K562 (cell line): ENCODE data around the gene HS3ST5. TPM values are rescaled to one million over a fixed set of nuclear protein-coding genes. Genes with fewer than 3 reads are reported as not detected.

Source experiments
- ATAC-seq: fragments of 200-7000 bp; cut with Tn5 transposase; 3 replicates; pipeline ENCODE4 v1.9.1; 2020; ENCODE audit warnings: moderate library complexity
- BruUV-seq: library from RNA; stranded (reverse); fragments of 400-500 nt; replicated peaks from 2 replicates; lab custom pipeline; 2021; lab: Mats Ljungman, UMichigan
- CTCF ChIA-PET: fragments of 300-600 bp; formaldehyde crosslinking; extraction: SDS; loops from one replicate; lab custom pipeline; 2021; ENCODE audit warnings: low intra/inter-chr PET ratio; lab: Yijun Ruan, JAX
- POLR2A ChIA-PET: fragments of 300-600, 350-650 bp; sonication (Branson Sonifier 250); formaldehyde crosslinking; extraction: SDS; loops from one replicate; lab custom pipeline; 2021; ENCODE audit warnings: antibody characterized with exemption, inconsistent platforms; lab: Yijun Ruan, JAX
- DNase-seq, 4 experiments: peaks; one replicate each; pipeline versions ENCODE4 v3.0.0 to v3.0.0-alpha.2; 2011 to 2018; ENCODE audit warnings: low spot score in 3 of 4, mixed read lengths in 3 of 4; ENCODE audit errors: extremely low read depth in 1 of 4
- FAIRE-seq: peaks from 2 replicates; lab custom pipeline; 2011; peaks lifted over from hg19 to GRCh38; lab: Jason Lieb, UNC
- H2AFZ ChIP-seq: 2 replicates; pipeline ENCODE4 v1.6.0; 2011; ENCODE audit warnings: low read depth, low read length, control low read depth, inconsistent platforms
- H3K27ac ChIP-seq: fragments of 200-600 bp; 3 replicates; pipeline ENCODE4 v1.8.0; 2011; ENCODE audit warnings: low read depth, mild to moderate bottlenecking, control low read depth, inconsistent platforms, low read length, moderate library complexity, mixed read lengths; ENCODE audit errors: extremely low read depth
- H3K27me3 ChIP-seq, 2 experiments: fragments of 300-600 bp in 1 of 2; 2 replicates in 1 of 2; 3 replicates in 1 of 2; pipeline versions ENCODE4 v1.6.0 to v1.8.0; 2011; ENCODE audit warnings: inconsistent platforms in 2 of 2, low read length in 2 of 2, mild to moderate bottlenecking in 1 of 2, mixed read lengths in 1 of 2, moderate library complexity in 1 of 2; ENCODE audit not compliant: control insufficient read depth in 2 of 2, insufficient read depth in 2 of 2
- H3K36me3 ChIP-seq: fragments of 300-600 bp; 3 replicates; pipeline ENCODE4 v1.8.0; 2011; ENCODE audit warnings: mild to moderate bottlenecking, low read length, inconsistent platforms; ENCODE audit not compliant: control insufficient read depth, insufficient read depth
- H3K4me1 ChIP-seq, 2 experiments: fragments of 200-600 bp in 1 of 2; replicated peaks in 1 of 2; 2 replicates in 1 of 2; 3 replicates in 1 of 2; pipeline versions ENCODE4 v1.5.1 to v1.8.0; 2011; ENCODE audit warnings: inconsistent platforms in 2 of 2, low read length in 2 of 2, mild to moderate bottlenecking in 1 of 2, mixed read lengths in 1 of 2, moderate library complexity in 1 of 2; ENCODE audit not compliant: control insufficient read depth in 2 of 2, insufficient read depth in 2 of 2
- H3K4me2 ChIP-seq: 2 replicates; pipeline ENCODE4 v1.6.1; 2011; ENCODE audit warnings: low read length, control low read depth, inconsistent platforms, mixed read lengths; ENCODE audit not compliant: insufficient read depth
- H3K4me3 ChIP-seq: fragments of 200-600 bp; sonication (generic), shearing (Covaris generic); 2 replicates; pipeline ENCODE4 v1.5.1; 2016; ENCODE audit warnings: control low read depth, inconsistent platforms
- H3K79me2 ChIP-seq: fragments of 200-600 bp; 3 replicates; pipeline ENCODE4 v1.8.0; 2011; ENCODE audit warnings: low read length, inconsistent platforms; ENCODE audit not compliant: control insufficient read depth, insufficient read depth
- H3K9ac ChIP-seq, 2 experiments: 2 replicates each; pipeline versions ENCODE4 v1.6.0 to v1.6.1; 2011; ENCODE audit warnings: low read depth in 2 of 2, low read length in 2 of 2, control low read depth in 1 of 2, inconsistent platforms in 1 of 2, mild to moderate bottlenecking in 1 of 2, mixed read lengths in 1 of 2; ENCODE audit not compliant: insufficient read depth in 1 of 2
- H3K9me1 ChIP-seq: one replicate; pipeline ENCODE4 v1.6.0; 2011; ENCODE audit warnings: inconsistent platforms, mild to moderate bottlenecking, low read length, moderate library complexity; ENCODE audit not compliant: control insufficient read depth, insufficient read depth
- H3K9me3 ChIP-seq: replicated peaks from 2 replicates; pipeline ENCODE4 v1.5.1; 2011; ENCODE audit warnings: low read depth, low read length, inconsistent platforms; ENCODE audit not compliant: control insufficient read depth, insufficient read depth
- H4K20me1 ChIP-seq: replicated peaks from 2 replicates; pipeline ENCODE4 v1.6.1; 2011; ENCODE audit warnings: low read length, inconsistent platforms, mixed read lengths; ENCODE audit not compliant: control insufficient read depth, insufficient read depth
- CEBPZ ChIP-seq: fragments of 150-350 bp; IDR thresholded peaks from 2 replicates; pipeline ENCODE4 v1.6.1; 2014; ENCODE audit warnings: low read depth, mild to moderate bottlenecking, low read length, borderline replicate concordance
- CTCF ChIP-seq, 3 experiments: IDR thresholded peaks in 2 of 3; conservative IDR thresholded peaks in 1 of 3; 2 replicates each; pipeline ENCODE4 v1.5.1; 2011 to 2012; ENCODE audit warnings: low read length in 3 of 3, mild to moderate bottlenecking in 3 of 3, control low read depth in 2 of 3, improper control_type of control experiment in 1 of 3, inconsistent platforms in 1 of 3, low read depth in 1 of 3, mixed read lengths in 1 of 3, moderate library complexity in 1 of 3; ENCODE audit not compliant: insufficient read depth in 2 of 3
- ILF3 ChIP-seq: fragments of 450-650 bp; IDR thresholded peaks from 2 replicates; pipeline ENCODE4 v1.6.1; 2018; ENCODE audit warnings: antibody characterized with exemption, mild to moderate bottlenecking, moderate library complexity, borderline replicate concordance
- ZC3H8 ChIP-seq: fragments of 450-650 bp; IDR thresholded peaks from 2 replicates; pipeline ENCODE4 v1.6.1; 2017
- ZNF277 ChIP-seq: fragments of 250-450 bp; sonication (Bioruptor Pico); IDR thresholded peaks from 2 replicates; pipeline ENCODE4 v1.8.0; 2022; ENCODE audit warnings: inconsistent platforms, mild to moderate bottlenecking, moderate library complexity, borderline replicate concordance
- ZNF318 ChIP-seq, 2 experiments: fragments of 450-650 bp; IDR thresholded peaks; 2 replicates each; pipeline ENCODE4 v1.6.1; 2016; ENCODE audit warnings: mild to moderate bottlenecking in 2 of 2, borderline replicate concordance in 1 of 2, low read depth in 1 of 2, moderate library complexity in 1 of 2
- WGBS: fragments of 100-300 bp; shearing (Covaris generic); methylation state at CpG from one replicate; pipeline ENCODE4 v1.1.6; 2016; ENCODE audit warnings: low coverage, mixed read lengths; ENCODE audit not compliant: insufficient coverage; ENCODE audit errors: missing lambda C conversion rate; 5-methylcytosine and 5-hydroxymethylcytosine counted together
- in situ Hi-C: fragments of 300-500 bp; cut with MboI; formaldehyde crosslinking; loops from 4 replicates; pipeline ENCODE4 v1.15.0; 2018; ENCODE audit warnings: inconsistent platforms, mixed read lengths
- intact Hi-C: fragments of 100-400 bp; cut with micrococcal nuclease; formaldehyde crosslinking; loops from 2 replicates; pipeline ENCODE4 v1.14.2; 2022
- polyA plus RNA-seq, 8 experiments: library from polyadenylated mRNA; depleted of rRNA in 4 of 8; stranded (reverse) in 5 of 8; unstranded in 3 of 8; fragments of >200 nt; fragmentation: Nextera tagmentation in 2 of 8; fragmentation: Illumina TruSeq in 1 of 8; extraction: Ambion mirVana in 2 of 8; extraction: Trizol in 1 of 8; gene quantifications; 2 replicates each; pipeline versions ENCODE4 v1.2.1 to v1.2.3, GENCODE V29; 2011 to 2014; ENCODE audit warnings: inconsistent platforms in 1 of 8, missing spikeins in 1 of 8
- total RNA-seq, 7 experiments: library from RNA; depleted of rRNA in 6 of 7; stranded (reverse); fragments of >200 nt in 6 of 7; fragmentation: Illumina TruSeq in 2 of 7; extraction: Trizol in 2 of 7; gene quantifications; 2 replicates each; pipeline versions ENCODE4 v1.2.1 to v1.2.3, GENCODE V29; 2011 to 2021; ENCODE audit warnings: low replicate concordance in 1 of 7

The HS3ST5 gene
- total and polyA plus RNA-seq, 9 of the 15 experiments (the other 6 are each of a cell fraction or from before 2014, with no cell fraction given), result not detected

- Histone ChIP-seq H3K36me3 (no peaks in the 10 kb centered on the region), H3K4me3 (no peak overlapping the region), H3K9me1 (no peaks in the 10 kb centered on the region), H3K9me3 (no peaks in the 10 kb centered on the region), H3K4me2 (no peak overlapping the region), H3K27me3 (no peaks in the 10 kb centered on the region), H4K20me1 (no peaks in the 10 kb centered on the region), H3K79me2 (no peaks in the 10 kb centered on the region), H3K9ac (no peak overlapping the region), H3K4me1 (no peaks in the 10 kb centered on the region), H3K27ac (no peak overlapping the region), H2AFZ (no peak overlapping the region)
- ATAC-seq (no peak), FAIRE-seq (no peak), DNase-seq (no peak)
- POLR2A ChIA-PET, result interaction anchor here (0.7 kb wide), 1 partner anchor 338 kb away, joined by 3 read pairs; no protein-coding TSS in a partner anchor
- CTCF ChIA-PET, result no interaction called here
- in situ Hi-C loops, result no loop called here
- WGBS, result 0% methylated on average over 1 of the region's 1 CpG
- no TSS peak for BruUV-seq
- intact Hi-C loops, result no loop called here
- TF ChIP-seq ZC3H8 (no peak), ZNF318 (IDR thresholded peaks at IDR 0.05; ENCODE audit: borderline replicate concordance in 1 of 2, low read depth in 1 of 2) (no peak), ILF3 (no peak), CTCF (IDR thresholded peaks at IDR 0.05 in 2 of 3, conservative IDR thresholded peaks at IDR 0.05 in 1 of 3; ENCODE audit: insufficient read depth in 2 of 3, low read depth in 1 of 3, low read length in 3 of 3) (no peak), CEBPZ (no peak), ZNF277 (no peak)
Observed at GRCh38 chr6:114051031-114051430, 291.8 kb downstream of the HS3ST5 start.
